Ishikawa (cell line): ENCODE measurements around the gene SLITRK5.

Experiments
- CEBPB ChIP-seq: IDR thresholded peaks from 2 replicates; pipeline ENCODE4 v1.6.1; 2012
- CREB1 ChIP-seq: IDR thresholded peaks from 2 replicates; pipeline ENCODE4 v1.6.1; 2012; ENCODE audit warnings: low read depth
- EGR1 ChIP-seq: IDR thresholded peaks from 2 replicates; pipeline ENCODE4 v1.6.1; 2012
- EP300 ChIP-seq: IDR thresholded peaks from 2 replicates; pipeline ENCODE4 v1.6.1; 2012; ENCODE audit warnings: borderline replicate concordance
- FOXM1 ChIP-seq: IDR thresholded peaks from 2 replicates; pipeline ENCODE4 v1.6.1; 2012; ENCODE audit warnings: low read depth, borderline replicate concordance
- MAX ChIP-seq: IDR thresholded peaks from 2 replicates; pipeline ENCODE4 v1.6.1; 2012
- NFIC ChIP-seq: IDR thresholded peaks from 2 replicates; pipeline ENCODE4 v1.6.1; 2012
- RAD21 ChIP-seq: IDR thresholded peaks from 2 replicates; pipeline ENCODE4 v1.6.1; 2012; ENCODE audit warnings: low read depth
- REST ChIP-seq: IDR thresholded peaks from 2 replicates; pipeline ENCODE4 v1.6.1; 2012; ENCODE audit warnings: low read depth, mild to moderate bottlenecking
- TAF1 ChIP-seq: IDR thresholded peaks from 2 replicates; pipeline ENCODE4 v1.6.1; 2012; ENCODE audit warnings: low read depth, mild to moderate bottlenecking
- TCF12 ChIP-seq: IDR thresholded peaks from 2 replicates; pipeline ENCODE4 v1.6.1; 2012; ENCODE audit warnings: low read depth
- TEAD4 ChIP-seq: IDR thresholded peaks from 2 replicates; pipeline ENCODE4 v1.6.1; 2012
- YY1 ChIP-seq: IDR thresholded peaks from 2 replicates; pipeline ENCODE4 v1.6.1; 2012; ENCODE audit warnings: low read depth
- ZBTB7A ChIP-seq: IDR thresholded peaks from 2 replicates; pipeline ENCODE4 v1.6.1; 2012; ENCODE audit warnings: low read depth
- TF ChIP-seq, protein P1 (sequence below): IDR thresholded peaks from 2 replicates; pipeline ENCODE4 v1.6.1; 2012

Gene SLITRK5

DNA sequence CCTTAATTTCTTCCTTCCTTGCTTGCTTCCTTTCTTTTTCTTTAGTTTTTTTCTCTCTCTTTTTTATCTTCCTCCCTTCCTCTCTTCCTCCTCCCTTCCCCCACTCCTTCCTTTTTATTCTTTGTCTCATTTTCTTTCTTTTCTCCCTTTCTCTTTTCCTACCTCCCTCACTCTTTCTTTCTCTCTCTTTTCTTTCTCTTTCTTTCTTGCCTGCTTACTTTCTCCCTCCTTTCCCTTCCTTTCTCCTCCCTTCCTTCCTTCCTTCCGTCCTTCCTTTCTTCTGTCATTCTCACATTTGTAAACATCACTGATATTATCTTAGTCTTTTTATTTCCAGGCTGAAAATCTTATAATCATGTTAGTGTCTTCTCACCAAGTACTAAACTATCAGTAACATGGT is 38.8 kb downstream of the SLITRK5 start:
- TF ChIP-seq YY1 = no peak
- no peak for TF ChIP-seq CREB1
- no peak for TF ChIP-seq TAF1
- TF ChIP-seq MAX = no peak
- TF ChIP-seq ZBTB7A = no peak
- TF ChIP-seq, protein P1, sequence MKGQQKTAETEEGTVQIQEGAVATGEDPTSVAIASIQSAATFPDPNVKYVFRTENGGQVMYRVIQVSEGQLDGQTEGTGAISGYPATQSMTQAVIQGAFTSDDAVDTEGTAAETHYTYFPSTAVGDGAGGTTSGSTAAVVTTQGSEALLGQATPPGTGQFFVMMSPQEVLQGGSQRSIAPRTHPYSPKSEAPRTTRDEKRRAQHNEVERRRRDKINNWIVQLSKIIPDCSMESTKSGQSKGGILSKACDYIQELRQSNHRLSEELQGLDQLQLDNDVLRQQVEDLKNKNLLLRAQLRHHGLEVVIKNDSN = no peak
- TF ChIP-seq CEBPB = no peak
- TF ChIP-seq EP300 = no peak
- TF ChIP-seq TEAD4 = no peak
- no peak for TF ChIP-seq NFIC
- no peak for TF ChIP-seq EGR1
- TF ChIP-seq RAD21 = no peak
- TF ChIP-seq REST = no peak
- TF ChIP-seq TCF12 = no peak

GRCh38 chr13:87712012-87712411 is 40.8 kb downstream of the SLITRK5 start:
- TF ChIP-seq, protein P1 = no peak
- TF ChIP-seq FOXM1 (no peak), TEAD4 (no peak), NFIC (no peak), EGR1 (no peak), RAD21 (no peak), CREB1 (no peak), YY1 (no peak)
